Activated CD4-positive, alpha-beta T cell treated with anti-CD3 and anti-CD28 coated beads, Interleukin-10, Interleukin-2, amounts not matched to agents 100 ng/mL and 50 ng/mL, durations not matched to agents 16 hours and 8 hours (primary cell): Measurements from ENCODE around the gene CAMK2B.
"Not testable (repeated sequence)": the region's sequence is repeated elsewhere in the genome, so short reads cannot be mapped to it uniquely, and the experiment has no call there.

Experiments
- DNase-seq: peaks from one replicate; pipeline ENCODE4 v3.0.0-alpha.2; 2020

Gene CAMK2B

DNA sequence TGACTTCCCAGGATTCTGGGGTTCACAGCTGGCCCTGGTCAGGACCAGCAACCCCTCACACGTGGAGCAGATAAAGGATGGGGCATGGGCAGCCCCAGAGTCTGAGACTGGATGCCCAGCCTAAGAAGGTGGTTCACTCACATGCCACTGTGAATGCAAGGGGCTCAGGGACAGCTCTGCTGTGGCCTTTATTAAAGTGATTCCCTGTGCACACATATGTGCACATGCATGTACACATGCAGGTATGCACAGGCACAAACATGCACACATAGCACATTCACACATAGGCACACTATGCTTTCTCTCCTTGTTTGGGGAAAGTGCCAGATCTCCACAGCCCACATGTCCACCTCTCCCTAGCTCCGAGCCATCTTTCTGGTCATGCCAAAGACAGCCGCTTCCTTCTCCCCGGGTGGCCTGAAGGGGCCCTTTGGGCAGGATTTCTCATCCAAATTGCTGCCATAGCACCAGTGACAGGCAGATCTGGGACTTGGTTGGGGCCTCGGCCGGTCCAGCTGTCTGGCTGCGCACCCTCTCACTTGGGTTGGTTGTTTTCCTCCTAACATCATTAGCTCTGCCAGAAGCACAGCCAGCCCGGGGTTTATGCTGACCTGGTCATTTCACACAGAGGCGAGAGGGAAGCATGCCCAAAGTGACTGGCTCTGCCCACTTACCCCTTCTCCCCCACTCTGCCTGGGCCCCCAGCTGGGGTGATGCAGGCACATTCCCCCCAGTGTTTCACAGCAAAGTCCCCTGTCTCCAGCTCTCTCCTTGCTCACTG is 137.6 kb downstream of the CAMK2B start:
- no peak for DNase-seq

DNA sequence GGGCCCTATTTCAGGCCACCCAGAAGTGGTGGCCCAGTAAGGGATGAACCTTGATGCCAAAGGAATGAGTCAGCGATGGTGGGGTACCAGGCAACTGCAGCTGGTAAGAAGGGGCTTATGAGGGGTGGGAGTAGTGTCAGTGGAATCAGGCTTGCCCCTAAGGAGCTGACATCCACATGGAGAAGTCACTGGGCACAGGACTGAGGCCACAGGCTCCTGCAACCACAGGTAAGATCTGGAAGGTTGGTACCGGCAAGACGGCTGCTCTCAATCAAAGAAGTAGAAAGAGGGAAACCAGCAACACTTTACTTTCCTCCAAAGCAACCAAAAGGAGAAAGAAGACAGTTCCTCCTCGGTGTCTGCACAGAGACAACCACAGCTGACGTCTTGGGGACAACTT is 138.7 kb downstream of the CAMK2B start:
- no peak for DNase-seq

DNA sequence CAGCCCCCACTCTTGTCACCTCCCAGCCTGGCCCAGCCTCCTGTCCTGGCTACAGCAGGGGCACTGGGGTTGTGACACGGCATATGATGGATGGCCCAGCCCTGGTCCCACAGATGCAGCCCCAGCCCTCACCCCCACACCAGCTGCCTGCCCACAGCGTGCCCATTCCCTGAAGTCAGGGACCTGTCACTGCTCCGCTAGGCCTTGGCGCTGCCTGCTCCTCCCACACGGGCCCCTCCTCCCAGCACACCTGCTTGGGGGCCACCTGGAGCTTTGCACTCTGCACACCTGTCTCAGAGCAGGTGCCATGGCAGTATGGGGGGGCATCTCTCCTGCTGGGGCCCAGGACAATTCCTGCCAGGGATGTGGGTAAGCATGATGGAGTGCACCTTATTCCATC is 139.7 kb downstream of the CAMK2B start:
- DNase-seq = no peak

DNA sequence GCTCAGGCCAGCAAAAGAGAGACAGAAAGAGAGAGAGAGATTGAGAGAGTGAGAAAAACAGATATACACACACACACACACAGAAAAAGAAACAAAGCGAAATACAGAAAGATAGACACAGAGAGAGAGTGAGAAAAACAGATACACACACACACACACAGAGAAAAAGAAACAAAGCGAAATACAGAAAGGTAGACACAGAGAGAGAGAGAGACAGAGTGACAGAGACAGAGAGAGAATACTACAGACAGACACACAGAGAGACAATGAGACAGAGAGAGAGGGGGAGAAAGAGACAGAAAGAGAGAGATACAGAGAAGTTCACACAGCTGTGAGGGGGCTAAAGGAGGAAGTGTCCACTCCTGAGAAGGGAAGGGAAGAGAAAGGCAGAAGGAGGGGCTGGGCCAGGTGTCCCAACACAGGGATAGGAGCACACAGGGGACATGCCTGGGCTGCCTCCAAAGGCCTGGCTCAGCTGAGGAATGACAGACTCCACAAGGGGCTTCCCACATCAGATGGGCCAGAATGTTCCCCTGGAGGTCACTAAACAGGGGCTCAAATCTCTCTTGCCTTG is 140.4 kb downstream of the CAMK2B start:
- DNase-seq = no peak

DNA sequence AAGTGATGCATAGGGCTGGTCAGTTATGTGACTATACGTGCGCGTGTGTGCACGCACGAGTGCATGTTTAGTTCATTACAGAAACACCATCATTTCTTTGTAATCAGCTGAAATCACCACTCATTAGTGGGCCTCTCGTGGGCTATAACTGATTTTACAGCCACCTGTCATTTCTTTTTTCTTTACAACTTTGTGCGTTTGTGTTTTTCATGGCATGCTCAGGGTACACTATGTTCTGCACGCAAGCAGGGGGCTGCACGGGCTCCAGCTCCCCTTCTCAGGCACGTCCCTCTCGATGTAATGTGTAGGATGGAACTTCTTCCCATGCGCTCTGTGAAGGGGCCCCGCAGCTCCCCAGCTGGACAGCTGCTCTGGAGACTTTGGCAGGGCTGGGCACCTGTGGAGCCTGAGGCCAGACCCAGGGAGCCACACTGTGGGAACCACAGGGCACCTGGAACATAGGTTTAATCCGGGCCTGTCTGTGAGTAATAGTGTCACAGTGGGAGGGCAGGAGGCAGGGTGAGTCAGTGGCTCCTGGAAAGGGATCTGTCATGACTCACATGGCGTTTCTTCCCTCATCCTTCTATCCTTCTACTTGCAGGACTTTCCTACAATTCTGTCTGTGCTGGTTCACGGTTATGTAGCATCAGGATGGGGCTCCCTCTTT is 141.1 kb downstream of the CAMK2B start:
- DNase-seq = no peak

DNA sequence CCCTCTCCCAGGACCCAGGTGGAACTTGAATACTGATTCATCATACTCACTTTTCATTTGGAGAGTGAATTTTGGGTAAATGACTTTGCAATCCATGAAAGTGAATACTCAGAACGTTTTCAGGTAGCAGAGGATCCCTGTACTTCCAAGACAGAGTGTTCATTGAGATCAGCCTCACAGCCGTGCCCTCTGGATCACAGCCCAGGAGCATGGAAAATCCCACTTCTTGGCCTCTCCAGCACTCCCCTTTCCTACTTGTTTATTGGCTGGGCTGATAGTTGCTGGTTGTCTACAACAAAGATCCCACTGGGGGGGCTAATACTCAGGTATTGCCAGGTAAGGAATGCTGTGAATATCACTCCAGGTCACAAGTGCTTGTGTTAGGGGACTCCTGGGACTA is 142.0 kb downstream of the CAMK2B start:
- DNase-seq = no peak

DNA sequence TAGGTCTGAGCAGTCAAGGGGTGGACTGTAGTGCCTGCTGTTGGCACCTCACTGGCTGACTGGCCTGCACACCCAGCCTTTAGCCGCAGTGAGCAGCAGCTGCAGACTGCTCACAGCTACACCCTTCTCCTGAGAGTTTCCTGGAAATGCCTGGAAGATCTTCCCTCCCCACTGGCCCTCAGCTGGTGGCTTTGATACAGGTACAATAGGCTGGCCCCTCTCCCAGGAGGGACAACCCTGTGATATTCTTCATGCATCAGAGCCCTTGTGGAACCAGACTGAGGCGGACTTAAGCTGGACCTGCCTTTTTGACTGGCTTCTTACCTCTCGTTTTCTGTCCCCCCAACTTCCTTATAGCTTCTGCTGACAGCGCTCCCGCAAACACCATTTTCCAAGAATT is 142.6 kb downstream of the CAMK2B start:
- no peak for DNase-seq

DNA sequence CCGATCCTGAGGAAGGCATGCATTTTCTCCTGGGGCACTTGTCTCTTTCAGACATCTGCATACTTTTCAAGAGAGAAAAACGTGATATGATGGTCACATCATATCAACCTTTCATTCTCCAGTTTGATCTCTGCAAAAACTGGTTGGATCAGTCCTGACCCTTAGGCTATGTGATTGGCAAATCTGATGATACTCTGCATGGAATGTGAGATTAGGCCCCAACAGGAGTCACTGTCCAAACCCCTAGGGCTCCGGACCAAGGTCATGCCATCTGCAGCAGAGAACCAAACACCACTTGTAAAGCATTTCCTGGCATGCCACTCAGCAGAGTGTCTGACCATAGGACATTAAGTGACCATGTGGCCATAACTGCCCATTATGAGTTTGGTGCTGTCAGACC is 144.8 kb downstream of the CAMK2B start:
- DNase-seq = no peak

DNA sequence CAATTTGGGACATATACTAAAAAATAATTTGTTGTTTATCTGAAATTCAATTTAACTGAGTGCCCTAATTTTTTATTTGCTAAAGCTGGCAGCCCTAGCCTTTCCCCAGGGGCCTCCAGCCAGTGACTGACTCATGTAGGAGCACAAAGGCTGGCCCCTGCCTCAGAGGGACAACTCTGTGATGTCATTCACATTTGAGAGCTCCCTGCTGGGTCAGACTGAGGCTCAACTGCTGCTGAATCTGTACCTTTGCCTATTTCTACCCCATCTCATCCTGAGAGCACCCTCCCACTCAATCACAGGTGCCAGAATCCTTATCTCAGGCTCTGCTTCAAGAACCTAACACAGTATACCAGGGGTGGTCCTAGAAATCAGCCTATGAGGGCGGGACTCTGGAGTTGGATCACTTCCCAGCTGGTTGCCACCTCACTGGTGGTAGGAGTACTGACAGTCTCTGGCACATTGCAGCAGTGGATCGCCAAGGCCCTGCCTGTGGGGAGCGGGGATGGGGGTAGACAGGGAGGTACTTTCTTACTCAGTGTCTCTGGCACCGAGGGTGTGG is 147.7 kb downstream of the CAMK2B start:
- no peak for DNase-seq

DNA sequence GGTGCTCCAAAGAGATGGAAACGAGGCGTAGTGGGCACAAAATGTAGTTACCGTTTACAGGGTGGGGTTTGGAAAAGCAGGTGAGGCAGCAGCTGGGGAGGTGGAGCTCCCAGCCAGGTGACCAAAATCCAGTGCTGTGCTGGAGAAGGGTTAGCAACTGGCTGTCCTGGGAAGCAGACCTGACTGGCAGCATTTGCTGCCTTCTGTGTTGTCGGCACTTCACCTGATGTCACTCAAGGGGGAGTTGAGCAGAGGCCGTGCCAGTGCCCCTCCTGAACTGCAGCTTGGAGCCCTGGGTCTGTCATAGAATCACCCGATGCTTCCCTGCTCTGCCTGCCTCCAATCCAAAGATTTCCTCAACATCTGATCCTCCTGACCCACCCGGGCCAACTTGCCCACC is 148.9 kb downstream of the CAMK2B start:
- DNase-seq = no peak

DNA sequence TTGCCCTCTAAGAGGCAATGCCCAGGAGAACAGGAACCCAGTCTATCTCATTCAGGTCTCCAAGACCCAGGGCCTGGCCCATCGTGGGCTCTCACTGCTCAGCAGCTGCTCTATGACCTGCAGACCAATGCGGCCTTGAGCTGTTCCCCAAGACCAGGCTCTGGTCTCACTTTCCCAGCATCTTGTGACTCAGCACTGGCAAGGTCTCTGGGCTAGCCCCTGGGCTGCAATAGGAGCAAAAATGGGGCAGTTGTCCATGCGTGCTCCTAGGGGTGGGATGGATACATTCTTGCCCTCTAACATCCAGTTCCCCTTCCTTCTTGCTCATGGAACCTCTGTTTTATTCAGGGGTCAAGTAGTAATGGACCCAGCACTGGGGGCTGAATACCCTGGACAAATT is 149.7 kb downstream of the CAMK2B start:
- no peak for DNase-seq

DNA sequence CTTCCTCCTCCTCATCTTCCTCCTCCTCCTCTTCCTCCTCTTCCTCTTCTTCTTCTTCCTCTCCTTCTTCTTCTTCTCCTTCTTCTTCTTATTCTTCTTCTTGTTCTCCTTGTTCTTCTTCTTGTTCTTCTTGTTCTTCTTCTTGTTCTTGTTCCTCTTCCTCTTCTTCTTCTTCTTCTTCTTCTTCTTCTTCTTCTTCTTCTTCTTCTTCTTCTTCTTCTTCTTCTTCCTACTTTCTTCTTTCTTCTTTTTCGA is 150.8 kb downstream of the CAMK2B start:
- not testable (repeated sequence) for DNase-seq

DNA sequence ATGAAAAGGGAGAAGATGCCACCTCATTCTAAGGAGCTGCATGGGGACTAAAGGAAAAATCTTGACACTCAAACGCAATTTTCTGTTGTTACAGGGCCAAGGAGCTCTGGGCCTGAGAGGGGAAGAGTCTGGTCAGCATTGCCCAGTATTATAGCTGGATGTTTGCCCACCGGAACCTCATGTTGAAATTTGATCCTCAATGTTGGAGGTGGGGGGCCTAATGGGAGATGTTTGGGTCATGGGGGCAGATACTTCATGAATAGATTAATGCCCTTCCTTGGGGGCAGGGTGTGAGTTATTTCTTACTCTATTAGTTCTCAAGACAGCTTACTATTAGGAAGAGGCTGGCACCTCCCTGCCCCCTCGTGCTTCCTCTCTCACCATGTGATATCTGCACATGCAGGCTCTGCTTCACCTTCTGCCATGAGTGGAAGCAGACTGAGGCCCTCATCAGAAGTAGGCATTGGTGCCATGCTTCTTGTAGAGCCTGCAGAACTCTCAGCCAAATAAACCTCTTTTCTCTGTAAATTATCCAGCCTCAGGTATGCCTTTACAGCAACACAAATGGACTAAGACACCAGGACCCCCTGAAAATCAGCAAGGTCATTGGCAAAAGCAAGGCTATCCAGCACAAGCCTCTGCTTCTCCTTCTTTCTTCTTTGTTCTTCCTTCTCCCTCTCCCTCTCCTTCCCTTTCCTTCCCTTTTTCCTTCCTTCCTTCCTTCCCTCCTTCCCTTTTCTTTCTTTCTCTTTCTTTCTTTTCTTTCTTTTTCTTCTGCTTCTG is 151.3 kb downstream of the CAMK2B start:
- DNase-seq = no peak

DNA sequence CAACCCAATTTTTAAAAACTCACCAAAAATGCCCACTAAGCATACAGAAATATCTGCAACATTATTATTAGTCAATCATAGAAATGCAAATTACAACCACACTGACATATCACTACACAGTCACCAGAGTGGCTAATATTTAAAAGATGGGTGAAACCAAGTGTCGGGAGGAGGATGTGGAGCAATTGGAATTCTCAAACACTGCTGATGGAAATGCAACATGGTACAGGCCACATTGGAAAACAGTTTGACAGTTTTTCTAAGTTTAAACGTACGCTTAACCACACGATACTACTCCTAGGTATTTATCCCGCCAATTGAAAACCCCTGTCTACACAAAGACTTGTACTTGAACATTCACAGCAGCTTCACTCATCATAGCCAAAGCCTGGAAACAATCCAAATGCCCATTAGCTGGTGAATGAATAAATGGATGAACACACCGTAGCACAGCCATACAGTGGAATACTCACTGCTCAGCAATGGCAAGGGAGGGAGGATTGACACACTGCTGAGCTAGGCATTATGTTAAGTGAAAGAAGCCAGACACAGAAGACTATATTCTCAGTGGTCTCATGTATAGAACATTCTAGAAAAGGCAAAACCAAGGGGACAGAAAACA is 152.5 kb downstream of the CAMK2B start:
- DNase-seq = no peak

DNA sequence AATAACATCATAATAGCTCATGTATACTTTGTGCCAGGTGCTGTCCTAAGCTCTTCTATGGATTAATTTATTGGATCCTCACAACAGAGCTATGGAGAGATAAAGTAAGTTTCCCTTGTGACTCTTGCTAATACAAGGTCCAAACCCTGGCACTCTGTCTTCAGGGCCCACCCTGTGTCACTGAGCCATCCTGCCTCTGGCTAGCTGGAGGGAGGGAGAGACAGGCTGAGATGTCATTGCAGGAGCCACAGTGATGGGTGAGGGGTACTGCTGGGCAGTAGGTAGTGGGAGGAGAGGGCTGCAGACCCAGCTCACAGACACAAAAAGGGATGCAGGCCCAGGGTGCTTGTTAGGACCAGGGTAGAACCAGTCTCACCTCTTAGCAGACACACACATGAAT is 153.0 kb downstream of the CAMK2B start:
- no peak for DNase-seq

DNA sequence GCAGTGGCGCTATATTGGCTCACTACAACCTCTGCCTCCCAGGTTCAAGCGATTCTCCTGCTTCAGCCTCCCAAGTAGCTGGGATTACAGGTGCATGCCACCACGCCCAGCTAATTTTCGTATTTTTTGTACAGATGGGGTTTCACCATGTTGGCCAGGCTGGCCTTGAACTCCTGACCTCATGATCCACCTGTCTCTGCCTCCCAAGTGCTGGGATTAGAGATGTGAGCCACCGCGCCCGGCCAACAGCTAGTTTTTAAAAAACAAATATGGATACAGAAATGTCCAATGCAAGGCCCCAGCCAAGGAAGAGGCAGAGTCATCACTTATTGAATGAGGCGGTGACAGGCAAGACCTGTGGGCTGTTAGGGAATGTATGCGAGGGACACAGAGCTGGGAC is 153.5 kb downstream of the CAMK2B start:
- DNase-seq = not testable (repeated sequence)

DNA sequence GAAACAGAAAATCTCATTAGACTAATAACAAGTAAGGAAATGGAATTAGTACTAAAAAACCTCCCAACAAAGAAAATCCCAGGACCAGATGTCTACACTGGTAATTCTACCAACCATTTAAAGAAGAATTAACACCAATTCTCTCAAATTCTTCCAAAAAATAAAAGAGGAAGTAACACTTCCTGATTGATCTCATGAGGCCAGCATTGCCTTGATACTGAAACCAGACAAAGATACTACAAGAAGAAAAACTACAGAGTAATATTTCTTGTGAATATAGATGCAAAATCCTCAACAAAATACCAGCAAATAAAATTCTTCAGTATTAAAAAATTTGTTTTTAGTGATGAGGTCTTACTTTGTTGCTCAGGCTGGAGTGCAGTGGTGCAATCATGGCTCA is 157.5 kb downstream of the CAMK2B start:
- no peak for DNase-seq
